Smooth muscle cell (in vitro differentiated cells): ENCODE measurements around the gene ULK4. TPM values are rescaled to one million over a fixed set of nuclear protein-coding genes. Genes with fewer than 3 reads are reported as not detected.
"Not testable (repeated sequence)": the region's sequence is repeated elsewhere in the genome, so short reads cannot be mapped to it uniquely, and the experiment has no call there.

Source experiments
- DNase-seq: peaks from one replicate; lab custom pipeline; 2025; ENCODE audit not compliant: unreplicated experiment; lab: John Stamatoyannopoulos, UW
- H2AFZ ChIP-seq: fragments of 200-600 bp; sonication (generic); 2 replicates; pipeline ENCODE4 v1.6.0; 2016; ENCODE audit warnings: antibody characterized with exemption, low read depth, mild to moderate bottlenecking
- H3F3A ChIP-seq: fragments of 200-600 bp; sonication (generic); 2 replicates; pipeline ENCODE4 v1.6.0; 2017; ENCODE audit warnings: antibody characterized with exemption, low read depth
- H3K27ac ChIP-seq: fragments of 200-600 bp; sonication (generic); 2 replicates; pipeline ENCODE4 v1.5.1; 2016; ENCODE audit warnings: low read depth, mild to moderate bottlenecking
- H3K27me3 ChIP-seq: fragments of 200-600 bp; sonication (generic); 2 replicates; pipeline ENCODE4 v1.6.1; 2016; ENCODE audit warnings: low read depth, mild to moderate bottlenecking
- H3K36me3 ChIP-seq: fragments of 200-600 bp; sonication (generic); 2 replicates; pipeline ENCODE4 v1.5.1; 2016; ENCODE audit warnings: low read depth
- H3K4me1 ChIP-seq: fragments of 200-600 bp; sonication (generic); 2 replicates; pipeline ENCODE4 v1.5.1; 2016; ENCODE audit warnings: low read depth
- H3K4me2 ChIP-seq: fragments of 200-600 bp; sonication (generic); 2 replicates; pipeline ENCODE4 v1.6.0; 2016; ENCODE audit warnings: mild to moderate bottlenecking
- H3K4me3 ChIP-seq: fragments of 200-600 bp; sonication (generic); 2 replicates; pipeline ENCODE4 v1.5.1; 2016; ENCODE audit warnings: mild to moderate bottlenecking
- H3K79me2 ChIP-seq: fragments of 200-600 bp; sonication (generic); 2 replicates; pipeline ENCODE4 v1.6.0; 2016; ENCODE audit warnings: low read depth, mild to moderate bottlenecking
- H3K9ac ChIP-seq: fragments of 200-600 bp; sonication (generic); 2 replicates; pipeline ENCODE4 v1.6.0; 2016; ENCODE audit warnings: low read depth
- H3K9me3 ChIP-seq: fragments of 200-600 bp; sonication (generic); replicated peaks from 2 replicates; pipeline ENCODE4 v1.5.1; 2016; ENCODE audit warnings: low read depth
- H4K20me1 ChIP-seq: fragments of 200-600 bp; sonication (generic); 2 replicates; pipeline ENCODE4 v1.6.0; 2016; ENCODE audit warnings: low read depth
- WGBS: methylation state at CpG from one replicate; pipeline ENCODE4 v1.1.7; 2016; ENCODE audit warnings: low lambda C conversion rate; 5-methylcytosine and 5-hydroxymethylcytosine counted together
- polyA plus RNA-seq: library from polyadenylated mRNA; unstranded; fragments of >200 nt; fragmentation: Nextera tagmentation; extraction: Ambion mirVana; gene quantifications from 2 replicates; pipeline ENCODE4 v1.2.1, GENCODE V29; 2016
- total RNA-seq: library from RNA; depleted of rRNA; stranded (reverse); fragments of >200 nt; gene quantifications from 2 replicates; pipeline ENCODE4 v1.2.3, GENCODE V29; 2014
- TF ChIP-seq, protein P1 (sequence below): fragments of 200-600 bp; sonication (generic); IDR thresholded peaks from 2 replicates; pipeline ENCODE4 v1.5.1; 2017; ENCODE audit warnings: borderline replicate concordance, mild to moderate bottlenecking, antibody characterized with exemption; ENCODE audit not compliant: insufficient read depth, poor library complexity, severe bottlenecking

Gene ULK4
- total and polyA plus RNA-seq, 2 experiments from 2014 or later: 4.3 to 14.2 TPM

DNA sequence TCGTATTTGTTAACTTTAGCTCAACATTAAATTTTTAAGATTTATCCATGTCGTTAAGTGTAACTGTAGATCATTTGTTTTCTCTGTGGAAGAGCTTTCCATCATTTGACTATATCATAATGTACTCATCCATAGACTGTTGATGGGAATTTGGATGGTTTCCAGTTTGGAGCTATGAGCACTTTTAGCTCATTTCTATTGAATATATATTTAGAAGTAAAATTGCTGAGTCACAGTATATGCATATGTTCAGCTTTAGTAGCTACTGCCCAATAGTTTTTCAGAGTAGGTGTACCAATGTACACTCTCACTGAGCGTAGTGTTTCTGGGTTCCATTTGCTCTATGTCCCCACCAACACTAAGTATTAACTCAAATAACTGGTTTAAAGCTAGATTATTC lies 263.0 kb downstream of the ULK4 start:
- WGBS: 97% methylated on average over 3 of the region's 3 CpGs
- no peak overlapping the region for H3K4me2 ChIP-seq
- no peaks in the 10 kb centered on the region for H3K36me3 ChIP-seq
- no peak overlapping the region for H3K9ac ChIP-seq
- TF ChIP-seq, protein P1, sequence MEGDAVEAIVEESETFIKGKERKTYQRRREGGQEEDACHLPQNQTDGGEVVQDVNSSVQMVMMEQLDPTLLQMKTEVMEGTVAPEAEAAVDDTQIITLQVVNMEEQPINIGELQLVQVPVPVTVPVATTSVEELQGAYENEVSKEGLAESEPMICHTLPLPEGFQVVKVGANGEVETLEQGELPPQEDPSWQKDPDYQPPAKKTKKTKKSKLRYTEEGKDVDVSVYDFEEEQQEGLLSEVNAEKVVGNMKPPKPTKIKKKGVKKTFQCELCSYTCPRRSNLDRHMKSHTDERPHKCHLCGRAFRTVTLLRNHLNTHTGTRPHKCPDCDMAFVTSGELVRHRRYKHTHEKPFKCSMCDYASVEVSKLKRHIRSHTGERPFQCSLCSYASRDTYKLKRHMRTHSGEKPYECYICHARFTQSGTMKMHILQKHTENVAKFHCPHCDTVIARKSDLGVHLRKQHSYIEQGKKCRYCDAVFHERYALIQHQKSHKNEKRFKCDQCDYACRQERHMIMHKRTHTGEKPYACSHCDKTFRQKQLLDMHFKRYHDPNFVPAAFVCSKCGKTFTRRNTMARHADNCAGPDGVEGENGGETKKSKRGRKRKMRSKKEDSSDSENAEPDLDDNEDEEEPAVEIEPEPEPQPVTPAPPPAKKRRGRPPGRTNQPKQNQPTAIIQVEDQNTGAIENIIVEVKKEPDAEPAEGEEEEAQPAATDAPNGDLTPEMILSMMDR: no peak
- H3K4me3 ChIP-seq: no peak overlapping the region
- H3F3A ChIP-seq: no peaks in the 10 kb centered on the region
- H4K20me1 ChIP-seq: no peaks in the 10 kb centered on the region
- no peak overlapping the region for H2AFZ ChIP-seq
- no peaks in the 10 kb centered on the region for H3K9me3 ChIP-seq
- H3K27me3 ChIP-seq: no peaks in the 10 kb centered on the region
- DNase-seq: no peak
- H3K79me2 ChIP-seq: no peaks in the 10 kb centered on the region
- no peak overlapping the region for H3K27ac ChIP-seq
- no peaks in the 10 kb centered on the region for H3K4me1 ChIP-seq

GRCh38 chr3:41697702-41698101 lies 264.2 kb downstream of the ULK4 start:
- H2AFZ ChIP-seq: no peak overlapping the region
- WGBS: 100% methylated on average over 1 of the region's 1 CpG
- no peaks in the 10 kb centered on the region for H3K36me3 ChIP-seq
- no peak overlapping the region for H3K27ac ChIP-seq
- H3K4me2 ChIP-seq: no peak overlapping the region
- no peaks in the 10 kb centered on the region for H3K9me3 ChIP-seq
- TF ChIP-seq, protein P1: no peak
- H3K4me3 ChIP-seq: no peak overlapping the region
- no peaks in the 10 kb centered on the region for H3F3A ChIP-seq
- no peaks in the 10 kb centered on the region for H3K4me1 ChIP-seq
- DNase-seq: no peak
- no peak overlapping the region for H3K9ac ChIP-seq
- no peaks in the 10 kb centered on the region for H3K27me3 ChIP-seq
- H3K79me2 ChIP-seq: no peaks in the 10 kb centered on the region
- H4K20me1 ChIP-seq: no peaks in the 10 kb centered on the region

- not testable (repeated sequence) for H3K27me3 ChIP-seq, H3K4me1 ChIP-seq, H3K27ac ChIP-seq, H3F3A ChIP-seq, H3K9ac ChIP-seq, H3K9me3 ChIP-seq, DNase-seq, H2AFZ ChIP-seq, H4K20me1 ChIP-seq, H3K4me2 ChIP-seq, H3K36me3 ChIP-seq, H3K79me2 ChIP-seq, H3K4me3 ChIP-seq
- WGBS: 73% methylated on average over 12 of the region's 12 CpGs
- TF ChIP-seq, protein P1: peak; percentile 28
Measured at GRCh38 chr3:41695806-41696205, 266.1 kb downstream of the ULK4 start.

- Histone ChIP-seq H3K79me2 (no peaks in the 10 kb centered on the region), H3K4me2 (no peak overlapping the region), H3K27me3 (no peaks in the 10 kb centered on the region), H2AFZ (no peak overlapping the region), H3K4me3 (no peak overlapping the region), H3K9ac (no peak overlapping the region), H3K9me3 (no peaks in the 10 kb centered on the region), H3K4me1 (no peaks in the 10 kb centered on the region), H4K20me1 (no peaks in the 10 kb centered on the region), H3K27ac (no peak overlapping the region), H3F3A (no peaks in the 10 kb centered on the region), H3K36me3 (no peaks in the 10 kb centered on the region)
- TF ChIP-seq, protein P1: no peak
- 83% methylated on average over 3 of the region's 3 CpGs for WGBS
- DNase-seq: no peak
Measured at GRCh38 chr3:41693799-41694198, 268.1 kb downstream of the ULK4 start.
